Measurements from ENCODE around the gene SIAH1.
"Not testable (repeated sequence)": the region's sequence is repeated elsewhere in the genome, so short reads cannot be mapped to it uniquely, and the experiment has no call there.

SIAH1 gene

GRCh38 chr16:48383009-48383876 is 2.0 kb downstream of the SIAH1 start:
- peak overlapping the region; percentile 100 for H3K4me3 ChIP-seq (ENCODE audit: low read length)
- TF ChIP-seq ZNF274 (IDR thresholded peaks at IDR 0.05; ENCODE audit: low read depth, low read length), result no peak

DNA sequence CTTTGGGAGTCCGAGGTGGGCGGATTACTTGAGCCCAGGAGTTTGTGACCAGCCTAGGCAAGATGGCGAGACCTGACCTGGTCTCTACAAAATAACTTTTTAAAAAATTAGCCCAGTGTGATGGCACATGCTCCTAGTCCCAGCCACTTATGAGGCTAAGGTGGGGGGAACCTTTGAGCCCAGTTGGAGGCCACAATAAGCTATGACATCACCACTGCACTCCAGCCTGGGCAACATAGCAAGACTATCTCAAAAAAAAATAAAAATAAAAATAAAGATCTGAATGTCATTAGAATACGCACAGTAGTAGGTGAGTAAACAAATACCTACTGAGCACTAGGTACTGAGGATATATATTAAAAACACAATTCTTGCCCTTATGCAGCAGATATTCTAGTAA is 3.1 kb downstream of the SIAH1 start:
- H3K4me3 ChIP-seq (ENCODE audit: low read length), result no peak overlapping the region

GRCh38 chr16:48381201-48381600 is 4.0 kb downstream of the SIAH1 start:
- no peak overlapping the region for H3K4me3 ChIP-seq (ENCODE audit: low read length)
- no peak for TF ChIP-seq ZNF274 (IDR thresholded peaks at IDR 0.05; ENCODE audit: low read depth, low read length)

More for the DNA sequence above, 3.1 kb downstream of the SIAH1 start:
- no peak for TF ChIP-seq ZNF274 (IDR thresholded peaks at IDR 0.05; ENCODE audit: low read depth, low read length)

DNA sequence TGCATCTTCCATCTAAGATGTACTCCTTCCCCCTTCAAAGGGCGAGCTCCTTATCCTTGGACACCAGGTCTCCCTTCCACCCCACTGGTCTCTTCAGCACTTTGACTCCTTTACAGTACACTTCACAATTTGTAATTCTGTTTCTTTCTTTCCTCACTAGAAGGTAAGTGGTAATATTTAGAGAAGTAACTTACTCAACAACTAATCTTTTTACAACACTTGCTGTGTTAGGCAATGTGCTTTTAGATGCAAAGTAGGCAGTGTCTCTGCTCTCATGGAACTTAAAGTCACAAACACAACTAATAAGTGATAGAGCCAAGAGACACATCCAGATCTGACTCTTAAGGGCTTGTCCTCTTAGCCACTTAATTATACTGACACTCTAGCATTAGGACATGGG is 6.4 kb downstream of the SIAH1 start:
- TF ChIP-seq ZNF274 (IDR thresholded peaks at IDR 0.05; ENCODE audit: low read depth, low read length), result no peak
- no peak overlapping the region for H3K4me3 ChIP-seq (ENCODE audit: low read length)

DNA sequence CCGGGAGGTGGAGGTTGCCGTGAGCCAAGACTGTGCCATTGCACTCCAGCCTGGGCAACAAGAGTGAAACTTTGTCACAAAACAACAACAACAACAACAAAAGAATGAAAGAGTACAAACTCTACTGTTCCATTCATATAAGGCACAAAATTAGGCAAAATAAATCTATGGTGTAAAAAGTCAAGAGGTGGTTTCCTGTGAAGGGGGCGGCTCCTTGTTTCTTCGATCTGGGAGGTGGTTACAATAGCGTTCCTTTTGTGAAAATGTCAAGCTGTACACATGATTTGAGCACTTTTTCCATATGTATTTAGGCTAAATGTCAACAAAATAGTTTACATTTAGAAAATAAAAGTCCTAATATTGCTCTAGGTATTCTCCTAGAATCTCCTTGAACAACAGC is 6.9 kb downstream of the SIAH1 start:
- H3K4me3 ChIP-seq (ENCODE audit: low read length), result no peak overlapping the region
- no peak for TF ChIP-seq ZNF274 (IDR thresholded peaks at IDR 0.05; ENCODE audit: low read depth, low read length)

GRCh38 chr16:48377301-48377700 is 7.9 kb downstream of the SIAH1 start:
- H3K4me3 ChIP-seq (ENCODE audit: low read length), result not testable (repeated sequence)

- TF ChIP-seq ZNF274 (IDR thresholded peaks at IDR 0.05; ENCODE audit: low read depth, low read length), result no peak
Observed at GRCh38 chr16:48374255-48374654, 11.0 kb downstream of the SIAH1 start.

DNA sequence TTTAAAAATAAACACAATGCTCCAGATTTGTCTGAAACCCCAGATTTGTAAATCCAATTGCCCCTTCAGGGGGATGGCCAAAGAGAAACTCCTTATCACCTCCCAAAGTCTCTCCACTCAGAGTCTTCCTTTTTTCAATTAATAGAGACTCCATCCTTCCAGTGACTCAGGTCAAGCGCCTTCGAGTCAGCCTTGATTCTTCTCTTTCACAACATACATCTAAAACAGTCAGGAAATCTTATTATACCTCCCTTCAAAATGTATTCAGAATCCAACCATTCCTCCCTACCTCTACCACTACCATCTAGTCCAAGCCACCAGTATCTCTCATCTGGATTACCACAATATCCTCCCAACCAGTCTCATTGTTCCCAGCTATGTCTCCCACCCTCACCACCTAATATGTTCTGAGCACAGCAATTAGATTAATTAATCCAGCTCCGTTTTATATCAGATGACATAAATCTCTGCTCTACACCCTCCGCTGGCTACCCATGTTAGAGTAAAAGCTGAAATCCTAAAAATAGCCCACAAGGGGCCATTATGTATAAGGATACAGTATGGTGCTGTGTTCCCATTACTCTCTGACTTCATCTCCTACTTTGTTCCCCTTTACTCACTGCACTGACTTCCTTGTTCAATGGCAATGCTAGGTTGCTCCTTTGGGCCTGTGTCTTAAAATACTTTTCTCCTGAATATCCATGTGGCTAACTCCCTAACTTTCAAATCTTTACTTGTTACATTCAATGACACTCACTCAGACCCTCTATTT is 11.8 kb downstream of the SIAH1 start:
- TF ChIP-seq ZNF274 (IDR thresholded peaks at IDR 0.05; ENCODE audit: low read depth, low read length), result no peak
- no peak overlapping the region for H3K4me3 ChIP-seq (ENCODE audit: low read length)

More at GRCh38 chr16:48374255-48374654, 11.0 kb downstream of the SIAH1 start:
- no peak overlapping the region for H3K4me3 ChIP-seq (ENCODE audit: low read length)

GRCh38 chr16:48372744-48373143 is 12.5 kb downstream of the SIAH1 start:
- no peak for TF ChIP-seq ZNF274 (IDR thresholded peaks at IDR 0.05; ENCODE audit: low read depth, low read length)
- no peak overlapping the region for H3K4me3 ChIP-seq (ENCODE audit: low read length)

DNA sequence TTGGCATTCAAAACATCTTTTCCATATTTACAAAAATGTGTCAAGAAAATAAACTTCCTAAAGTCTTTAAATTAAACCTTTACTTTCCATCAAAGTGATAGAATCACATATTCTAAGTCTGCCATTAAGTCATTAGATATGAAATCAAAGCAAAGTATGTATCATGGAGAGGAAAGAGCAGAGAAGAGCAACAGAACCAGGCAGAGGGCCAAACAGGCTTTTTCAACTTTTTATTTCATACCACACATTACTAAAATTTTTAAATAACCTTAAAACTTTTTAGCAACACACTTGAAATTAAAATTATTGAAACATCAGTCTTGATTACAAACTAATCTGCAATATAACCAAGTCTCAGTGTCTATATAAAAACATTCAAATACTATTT is 13.8 kb downstream of the SIAH1 start:
- no peak overlapping the region for H3K4me3 ChIP-seq (ENCODE audit: low read length)
- TF ChIP-seq ZNF274 (IDR thresholded peaks at IDR 0.05; ENCODE audit: low read depth, low read length), result no peak

- not testable (repeated sequence) for H3K4me3 ChIP-seq (ENCODE audit: low read length)
Observed at GRCh38 chr16:48370668-48371392, 14.4 kb downstream of the SIAH1 start.

DNA sequence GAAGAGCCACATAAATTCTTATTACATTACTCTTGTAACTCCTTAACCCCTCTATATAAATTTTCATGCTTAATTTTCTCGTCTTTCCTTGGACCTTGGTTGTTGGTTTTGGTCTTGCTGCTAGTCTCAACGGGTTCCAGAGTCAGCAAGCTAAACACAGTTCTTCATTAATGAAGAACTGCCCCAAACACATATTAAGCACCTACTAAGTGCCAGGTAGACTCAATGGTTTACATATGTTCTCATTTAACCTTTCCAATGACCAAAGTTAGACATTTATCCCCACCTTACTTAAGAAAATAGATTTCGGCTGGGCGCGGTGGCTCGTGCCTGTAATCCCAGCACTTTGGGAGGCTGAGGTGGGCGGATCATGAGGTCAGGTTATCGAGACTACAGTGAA is 15.0 kb downstream of the SIAH1 start:
- no peak overlapping the region for H3K4me3 ChIP-seq (ENCODE audit: low read length)
- TF ChIP-seq ZNF274 (IDR thresholded peaks at IDR 0.05; ENCODE audit: low read depth, low read length), result no peak

DNA sequence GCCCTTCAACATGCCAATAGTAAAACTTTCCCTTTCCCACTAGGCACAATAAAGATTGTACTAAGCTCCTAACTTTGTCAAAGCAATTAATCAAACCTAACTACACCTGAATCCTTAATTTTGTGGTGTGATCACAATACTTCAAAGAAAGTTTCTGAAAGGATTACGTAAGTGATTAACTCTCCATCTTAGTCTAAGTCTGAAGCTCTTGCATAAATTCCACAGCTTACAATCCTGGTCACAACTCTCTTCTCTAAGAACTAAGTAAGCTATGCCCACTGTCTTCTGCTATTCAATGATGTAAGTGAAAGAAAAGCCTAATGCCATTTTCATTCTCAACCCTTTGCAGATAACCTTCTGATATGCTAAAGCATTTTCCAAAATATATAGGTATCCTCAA is 15.4 kb downstream of the SIAH1 start:
- no peak for TF ChIP-seq ZNF274 (IDR thresholded peaks at IDR 0.05; ENCODE audit: low read depth, low read length)
- no peak overlapping the region for H3K4me3 ChIP-seq (ENCODE audit: low read length)

GRCh38 chr16:48367441-48368049 is 17.7 kb downstream of the SIAH1 start:
- no peak for TF ChIP-seq ZNF274 (IDR thresholded peaks at IDR 0.05; ENCODE audit: low read depth, low read length)
- no peak overlapping the region for H3K4me3 ChIP-seq (ENCODE audit: low read length)

Measured in GM08714 (cell line).